Fibroblast of lung (primary cell): ENCODE data around the gene ARRDC1.

Source experiments
- EZH2 ChIP-seq: IDR thresholded peaks from 2 replicates; pipeline ENCODE4 v1.5.1; 2012; ENCODE audit warnings: low read length, control low read depth, mild to moderate bottlenecking; ENCODE audit errors: missing control alignments
- TF ChIP-seq, protein P1 (sequence below), 2 donors: IDR thresholded peaks in 1 of 2; conservative IDR thresholded peaks in 1 of 2; 1 replicate in 1 of 2; 2 replicates in 1 of 2; pipeline ENCODE4 v1.5.1; 2011 to 2012; ENCODE audit warnings: low read length in 2 of 2, control low read depth in 1 of 2, inconsistent platforms in 1 of 2, low read depth in 1 of 2, mild to moderate bottlenecking in 1 of 2

DNA sequence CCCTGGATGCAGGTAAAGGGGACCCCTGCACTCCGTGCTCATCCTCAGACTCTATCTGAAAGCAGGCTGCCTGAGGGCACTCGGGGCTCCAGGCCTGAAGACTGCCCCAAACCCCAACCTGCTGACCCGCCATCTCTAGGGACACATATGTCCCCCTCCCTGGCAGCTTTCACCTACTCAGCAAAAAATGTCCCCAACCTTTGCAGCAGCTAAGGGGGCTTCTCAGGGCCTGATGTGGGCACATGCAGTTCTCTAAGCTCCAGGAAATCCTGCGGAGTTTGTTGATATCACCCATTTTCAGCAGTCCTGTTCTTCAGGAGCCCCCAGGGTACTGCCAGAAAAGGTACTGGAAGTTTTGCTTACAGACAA is 24.5 kb upstream of the ARRDC1 start:
- TF ChIP-seq, protein P1, sequence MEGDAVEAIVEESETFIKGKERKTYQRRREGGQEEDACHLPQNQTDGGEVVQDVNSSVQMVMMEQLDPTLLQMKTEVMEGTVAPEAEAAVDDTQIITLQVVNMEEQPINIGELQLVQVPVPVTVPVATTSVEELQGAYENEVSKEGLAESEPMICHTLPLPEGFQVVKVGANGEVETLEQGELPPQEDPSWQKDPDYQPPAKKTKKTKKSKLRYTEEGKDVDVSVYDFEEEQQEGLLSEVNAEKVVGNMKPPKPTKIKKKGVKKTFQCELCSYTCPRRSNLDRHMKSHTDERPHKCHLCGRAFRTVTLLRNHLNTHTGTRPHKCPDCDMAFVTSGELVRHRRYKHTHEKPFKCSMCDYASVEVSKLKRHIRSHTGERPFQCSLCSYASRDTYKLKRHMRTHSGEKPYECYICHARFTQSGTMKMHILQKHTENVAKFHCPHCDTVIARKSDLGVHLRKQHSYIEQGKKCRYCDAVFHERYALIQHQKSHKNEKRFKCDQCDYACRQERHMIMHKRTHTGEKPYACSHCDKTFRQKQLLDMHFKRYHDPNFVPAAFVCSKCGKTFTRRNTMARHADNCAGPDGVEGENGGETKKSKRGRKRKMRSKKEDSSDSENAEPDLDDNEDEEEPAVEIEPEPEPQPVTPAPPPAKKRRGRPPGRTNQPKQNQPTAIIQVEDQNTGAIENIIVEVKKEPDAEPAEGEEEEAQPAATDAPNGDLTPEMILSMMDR (conservative IDR thresholded peaks at IDR 0.05 in 1 of 2, IDR thresholded peaks at IDR 0.05 in 1 of 2; ENCODE audit: low read depth in 1 of 2, low read length in 2 of 2): no peak
- TF ChIP-seq EZH2: no peak
